IPS DF 19.7 (cell line): ENCODE measurements around the gene CEACAM7.

Experiments used
- DNase-seq: peaks from one replicate; pipeline ENCODE4 v3.0.0-alpha.2; 2013; ENCODE audit warnings: low read depth, low spot score

The CEACAM7 gene

DNA sequence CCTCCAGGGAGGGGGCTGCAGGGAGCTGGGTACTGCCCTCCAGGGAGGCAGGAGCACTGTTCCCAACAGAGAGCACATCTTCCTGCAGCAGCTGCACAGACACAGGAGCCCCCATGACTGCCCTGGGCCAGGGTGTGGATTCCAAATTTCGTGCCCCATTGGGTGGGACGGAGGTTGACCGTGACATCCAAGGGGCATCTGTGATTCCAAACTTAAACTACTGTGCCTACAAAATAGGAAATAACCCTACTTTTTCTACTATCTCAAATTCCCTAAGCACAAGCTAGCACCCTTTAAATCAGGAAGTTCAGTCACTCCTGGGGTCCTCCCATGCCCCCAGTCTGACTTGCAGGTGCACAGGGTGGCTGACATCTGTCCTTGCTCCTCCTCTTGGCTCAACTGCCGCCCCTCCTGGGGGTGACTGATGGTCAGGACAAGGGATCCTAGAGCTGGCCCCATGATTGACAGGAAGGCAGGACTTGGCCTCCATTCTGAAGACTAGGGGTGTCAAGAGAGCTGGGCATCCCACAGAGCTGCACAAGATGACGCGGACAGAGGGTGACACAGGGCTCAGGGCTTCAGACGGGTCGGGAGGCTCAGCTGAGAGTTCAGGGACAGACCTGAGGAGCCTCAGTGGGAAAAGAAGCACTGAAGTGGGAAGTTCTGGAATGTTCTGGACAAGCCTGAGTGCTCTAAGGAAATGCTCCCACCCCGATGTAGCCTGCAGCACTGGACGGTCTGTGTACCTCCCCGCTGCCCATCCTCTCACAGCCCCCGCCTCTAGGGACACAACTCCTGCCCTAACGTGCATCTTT is 12.5 kb upstream of the CEACAM7 start:
- no peak for DNase-seq

DNA sequence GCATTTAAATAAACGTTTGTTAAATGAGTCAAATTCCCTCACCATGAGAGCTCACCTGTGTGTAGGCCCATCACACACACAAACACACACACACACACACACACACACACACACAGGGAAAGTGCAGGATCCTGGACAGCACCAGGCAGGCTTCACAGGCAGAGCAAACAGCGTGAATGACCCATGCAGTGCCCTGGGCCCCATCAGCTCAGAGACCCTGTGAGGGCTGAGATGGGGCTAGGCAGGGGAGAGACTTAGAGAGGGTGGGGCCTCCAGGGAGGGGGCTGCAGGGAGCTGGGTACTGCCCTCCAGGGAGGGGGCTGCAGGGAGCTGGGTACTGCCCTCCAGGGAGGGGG is 11.9 kb upstream of the CEACAM7 start:
- no peak for DNase-seq

DNA sequence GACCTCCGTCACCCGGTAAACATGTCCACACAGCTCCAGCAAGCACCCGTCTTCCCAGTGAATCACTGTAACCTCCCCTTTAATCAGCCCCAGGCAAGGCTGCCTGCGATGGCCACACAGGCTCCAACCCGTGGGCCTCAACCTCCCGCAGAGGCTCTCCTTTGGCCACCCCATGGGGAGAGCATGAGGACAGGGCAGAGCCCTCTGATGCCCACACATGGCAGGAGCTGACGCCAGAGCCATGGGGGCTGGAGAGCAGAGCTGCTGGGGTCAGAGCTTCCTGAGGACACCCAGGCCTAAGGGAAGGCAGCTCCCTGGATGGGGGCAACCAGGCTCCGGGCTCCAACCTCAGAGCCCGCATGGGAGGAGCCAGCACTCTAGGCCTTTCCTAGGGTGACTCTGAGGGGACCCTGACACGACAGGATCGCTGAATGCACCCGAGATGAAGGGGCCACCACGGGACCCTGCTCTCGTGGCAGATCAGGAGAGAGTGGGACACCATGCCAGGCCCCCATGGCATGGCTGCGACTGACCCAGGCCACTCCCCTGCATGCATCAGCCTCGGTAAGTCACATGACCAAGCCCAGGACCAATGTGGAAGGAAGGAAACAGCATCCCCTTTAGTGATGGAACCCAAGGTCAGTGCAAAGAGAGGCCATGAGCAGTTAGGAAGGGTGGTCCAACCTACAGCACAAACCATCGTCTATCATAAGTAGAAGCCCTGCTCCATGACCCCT is 11.3 kb upstream of the CEACAM7 start:
- DNase-seq = no peak

DNA sequence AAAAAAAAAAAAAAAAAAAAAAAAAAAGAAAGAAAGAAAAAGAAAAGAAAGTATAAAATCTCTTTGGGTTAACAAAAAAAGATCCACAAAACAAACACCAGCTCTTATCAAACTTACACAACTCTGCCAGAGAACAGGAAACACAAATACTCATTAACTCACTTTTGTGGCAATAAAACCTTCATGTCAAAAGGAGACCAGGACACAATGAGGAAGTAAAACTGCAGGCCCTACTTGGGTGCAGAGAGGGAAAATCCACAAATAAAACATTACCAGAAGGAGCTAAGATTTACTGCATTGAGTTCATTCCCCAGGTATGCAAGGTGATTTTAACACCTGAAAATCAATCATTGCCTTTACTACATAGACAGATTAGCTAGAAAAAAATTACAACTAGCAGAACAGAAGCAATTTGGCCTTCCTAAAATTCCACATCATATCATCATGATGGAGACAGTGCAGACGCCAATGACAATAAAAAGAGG is 10.7 kb upstream of the CEACAM7 start:
- no peak for DNase-seq

- no peak for DNase-seq
Measured at GRCh38 chr19:41697198-41697855, 9.3 kb upstream of the CEACAM7 start.

DNA sequence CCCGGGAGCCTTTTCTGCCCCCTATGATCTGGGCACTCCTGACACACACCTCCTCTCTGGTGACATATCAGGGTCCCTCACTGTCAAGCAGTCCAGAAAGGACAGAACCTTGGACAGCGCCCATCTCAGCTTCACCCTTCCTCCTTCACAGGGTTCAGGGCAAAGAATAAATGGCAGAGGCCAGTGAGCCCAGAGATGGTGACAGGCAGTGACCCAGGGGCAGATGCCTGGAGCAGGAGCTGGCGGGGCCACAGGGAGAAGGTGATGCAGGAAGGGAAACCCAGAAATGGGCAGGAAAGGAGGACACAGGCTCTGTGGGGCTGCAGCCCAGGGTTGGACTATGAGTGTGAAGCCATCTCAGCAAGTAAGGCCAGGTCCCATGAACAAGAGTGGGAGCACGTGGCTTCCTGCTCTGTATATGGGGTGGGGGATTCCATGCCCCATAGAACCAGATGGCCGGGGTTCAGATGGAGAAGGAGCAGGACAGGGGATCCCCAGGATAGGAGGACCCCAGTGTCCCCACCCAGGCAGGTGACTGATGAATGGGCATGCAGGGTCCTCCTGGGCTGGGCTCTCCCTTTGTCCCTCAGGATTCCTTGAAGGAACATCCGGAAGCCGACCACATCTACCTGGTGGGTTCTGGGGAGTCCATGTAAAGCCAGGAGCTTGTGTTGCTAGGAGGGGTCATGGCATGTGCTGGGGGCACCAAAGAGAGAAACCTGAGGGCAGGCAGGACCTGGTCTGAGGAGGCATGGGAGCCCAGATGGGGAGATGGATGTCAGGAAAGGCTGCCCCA is 8.5 kb upstream of the CEACAM7 start:
- DNase-seq = no peak

- DNase-seq = no peak
Measured at GRCh38 chr19:41695745-41696144, 7.7 kb upstream of the CEACAM7 start.

DNA sequence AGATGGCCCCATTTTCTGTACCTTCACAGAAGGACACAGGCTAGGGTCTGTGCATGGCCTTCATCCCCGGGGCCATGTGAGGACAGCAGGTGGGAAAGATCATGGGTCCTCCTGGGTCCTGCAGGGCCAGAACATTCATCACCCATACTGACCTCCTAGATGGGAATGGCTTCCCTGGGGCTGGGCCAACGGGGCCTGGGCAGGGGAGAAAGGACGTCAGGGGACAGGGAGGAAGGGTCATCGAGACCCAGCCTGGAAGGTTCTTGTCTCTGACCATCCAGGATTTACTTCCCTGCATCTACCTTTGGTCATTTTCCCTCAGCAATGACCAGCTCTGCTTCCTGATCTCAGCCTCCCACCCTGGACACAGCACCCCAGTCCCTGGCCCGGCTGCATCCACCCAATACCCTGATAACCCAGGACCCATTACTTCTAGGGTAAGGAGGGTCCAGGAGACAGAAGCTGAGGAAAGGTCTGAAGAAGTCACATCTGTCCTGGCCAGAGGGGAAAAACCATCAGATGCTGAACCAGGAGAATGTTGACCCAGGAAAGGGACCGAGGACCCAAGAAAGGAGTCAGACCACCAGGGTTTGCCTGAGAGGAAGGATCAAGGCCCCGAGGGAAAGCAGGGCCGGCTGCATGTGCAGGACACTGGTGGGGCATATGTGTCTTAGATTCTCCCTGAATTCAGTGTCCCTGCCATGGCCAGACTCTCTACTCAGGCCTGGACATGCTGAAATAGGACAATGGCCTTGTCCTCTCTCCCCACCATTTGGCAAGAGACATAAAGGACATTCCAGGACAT is 7.0 kb upstream of the CEACAM7 start:
- DNase-seq = no peak

DNA sequence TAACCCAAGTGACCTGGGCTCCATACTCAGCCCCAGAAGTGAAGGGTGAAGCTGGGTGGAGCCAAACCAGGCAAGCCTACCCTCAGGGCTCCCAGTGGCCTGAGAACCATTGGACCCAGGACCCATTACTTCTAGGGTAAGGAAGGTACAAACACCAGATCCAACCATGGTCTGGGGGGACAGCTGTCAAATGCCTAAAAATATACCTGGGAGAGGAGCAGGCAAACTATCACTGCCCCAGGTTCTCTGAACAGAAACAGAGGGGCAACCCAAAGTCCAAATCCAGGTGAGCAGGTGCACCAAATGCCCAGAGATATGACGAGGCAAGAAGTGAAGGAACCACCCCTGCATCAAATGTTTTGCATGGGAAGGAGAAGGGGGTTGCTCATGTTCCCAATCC is 6.1 kb upstream of the CEACAM7 start:
- no peak for DNase-seq

GRCh38 chr19:41691268-41691970 is 3.3 kb upstream of the CEACAM7 start:
- DNase-seq = no peak

GRCh38 chr19:41690801-41691065 is 2.7 kb upstream of the CEACAM7 start:
- DNase-seq = no peak

- no peak for DNase-seq
Measured at GRCh38 chr19:41689993-41690800, 2.1 kb upstream of the CEACAM7 start.

DNA sequence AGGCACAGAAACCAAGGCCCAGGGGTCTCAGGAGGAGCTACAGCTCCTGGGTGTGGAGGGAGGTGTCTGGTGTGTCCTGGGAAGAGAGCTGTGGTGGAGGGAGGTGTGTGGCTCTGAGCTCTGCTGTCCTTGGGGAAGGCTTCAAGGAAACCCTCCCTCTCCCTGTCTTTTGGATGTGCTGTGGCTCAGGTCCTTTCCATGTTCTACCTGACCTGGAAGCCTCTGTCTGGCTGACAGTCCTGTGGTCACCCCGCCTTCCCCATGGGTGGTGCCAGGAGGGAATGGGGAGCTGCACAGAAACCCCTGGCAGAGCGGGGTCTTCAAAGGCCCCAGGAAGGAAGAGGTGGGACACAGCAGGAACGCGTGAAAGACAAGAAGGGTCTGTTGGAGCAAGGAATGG is 617 bp upstream of the CEACAM7 start:
- DNase-seq = no peak

DNA sequence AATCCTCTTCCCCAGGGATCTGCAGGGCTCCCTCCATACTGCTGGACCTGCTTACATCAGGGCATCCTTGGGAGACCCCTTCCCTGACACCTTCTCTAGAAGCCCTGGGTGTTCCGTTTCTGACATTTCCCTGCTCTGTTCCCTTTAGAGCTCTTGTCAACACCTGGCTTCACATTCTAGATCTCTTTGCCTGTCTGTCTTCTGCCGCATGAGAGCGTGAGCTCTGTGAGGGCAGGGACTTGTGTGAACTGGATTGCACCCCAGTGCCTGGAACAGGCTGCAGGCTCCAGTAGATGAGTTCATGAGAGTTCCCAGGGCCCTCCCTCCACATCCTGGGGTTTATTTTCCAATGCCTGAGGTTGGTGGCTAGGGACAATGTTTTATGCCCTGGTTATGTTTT is 651 bp downstream of the CEACAM7 start:
- DNase-seq = no peak

DNA sequence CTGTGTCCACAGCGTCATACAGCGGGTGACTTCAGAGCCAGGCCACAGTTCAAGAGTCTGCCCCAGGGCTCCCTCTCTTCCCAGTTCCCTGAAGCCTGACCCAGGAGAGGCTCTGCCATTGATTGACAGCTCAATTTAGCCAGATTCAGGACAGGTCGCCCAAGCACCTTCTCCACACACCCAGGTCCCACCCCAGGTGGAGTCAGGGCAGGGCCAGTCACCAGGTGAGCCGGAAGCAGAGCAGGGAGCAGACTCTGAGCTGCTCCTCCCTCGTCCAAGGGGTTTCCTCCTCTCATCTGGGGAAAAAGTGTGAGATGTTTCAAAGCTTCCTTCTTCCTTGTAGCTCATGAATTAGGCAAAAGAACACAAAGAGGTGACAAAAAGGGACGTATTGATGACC is 5.6 kb downstream of the CEACAM7 start:
- no peak for DNase-seq

DNA sequence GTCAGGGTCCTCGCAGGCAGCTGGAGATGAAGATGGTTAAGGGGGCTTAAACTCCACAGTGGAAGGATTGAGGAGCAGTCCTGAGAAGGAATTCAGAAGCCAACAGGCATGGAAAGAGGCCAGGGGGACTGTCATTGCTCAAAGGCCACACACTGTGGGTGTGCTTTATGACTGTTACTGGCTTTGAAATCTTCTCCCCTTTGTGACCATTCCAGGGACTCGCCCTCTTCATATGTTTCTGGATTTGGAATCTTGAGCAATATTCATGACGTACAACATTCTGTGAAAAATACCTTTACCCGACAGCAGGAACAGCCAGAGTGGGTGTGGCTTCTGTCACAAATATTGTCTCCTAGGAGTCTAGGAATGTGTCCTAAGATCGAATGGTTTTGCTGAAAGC is 16.6 kb downstream of the CEACAM7 start:
- no peak for DNase-seq

- no peak for DNase-seq
Measured at GRCh38 chr19:41670755-41671154, 17.3 kb downstream of the CEACAM7 start.

GRCh38 chr19:41668315-41668714 is 19.8 kb downstream of the CEACAM7 start:
- no peak for DNase-seq

- no peak for DNase-seq
Measured at GRCh38 chr19:41666075-41666474, 22.0 kb downstream of the CEACAM7 start.

- DNase-seq = no peak
Measured at GRCh38 chr19:41657157-41657556, 30.9 kb downstream of the CEACAM7 start.
